Esophagus muscularis mucosa (tissue), 3 donors: ENCODE measurements around the gene DBN1.

Source experiments
- CTCF ChIP-seq, 3 experiments: fragments of 200-600 bp in 2 of 3; fragments of 450-650 bp in 1 of 3; sonication (generic) in 2 of 3; IDR thresholded peaks; one replicate each; pipeline ENCODE4 v1.5.1; 2017 to 2019; ENCODE audit warnings: antibody characterized with exemption in 3 of 3, mild to moderate bottlenecking in 2 of 3, moderate library complexity in 1 of 3
- POLR2AphosphoS5 ChIP-seq, 2 donors: sonication (generic); formaldehyde crosslinking; IDR thresholded peaks; one replicate each; pipeline ENCODE4 v1.6.1; 2017; ENCODE audit warnings: antibody characterized with exemption in 2 of 2

GRCh38 chr5:177458912-177459350 is 14.5 kb downstream of the DBN1 start:
- no peak for TF ChIP-seq CTCF (IDR thresholded peaks at IDR 0.05)
- no peak for TF ChIP-seq POLR2AphosphoS5 (IDR thresholded peaks at IDR 0.05)
